Measurements from ENCODE around the gene DNAJB6. TPM values are rescaled to one million over a fixed set of nuclear protein-coding genes. Genes with fewer than 3 reads are reported as not detected.
A peak's percentile ranks its signal among the peaks of the same experiment; 100 is the strongest.

DNAJB6 gene
- total RNA-seq, 5 donors from 2014 or later (not counting 1 experiment from before 2014, with no cell fraction given), result 80.7 to 195 (median 89.1) TPM

- no peak overlapping the region for H3K27ac Mint-ChIP-seq
- CTCF ChIA-PET, result no interaction called here
- WGBS (ENCODE audit: insufficient coverage), result 94% methylated on average over 9 of the region's 12 CpGs
- H3K27me3 Mint-ChIP-seq, result no peaks in the 10 kb centered on the region
- ATAC-seq (replicated peaks in 1 of 4), result no peak
- Histone ChIP-seq H3K36me3 (ENCODE audit: control insufficient read depth in 2 of 2, extremely low read depth in 1 of 2, insufficient read depth in 1 of 2, low read length in 1 of 2) (no peaks in the 10 kb centered on the region), H3K4me3 (ENCODE audit: control insufficient read depth in 1 of 2, extremely low read depth in 1 of 2, low read length in 1 of 2) (no peak overlapping the region), H3K27me3 (replicated peaks in 1 of 2; ENCODE audit: control insufficient read depth in 2 of 2, extremely low read depth in 1 of 2, insufficient read depth in 2 of 2, low read length in 1 of 2) (peaks cover 0 to 10% of the 10 kb centered on the region in 2 experiments), H3K4me1 (ENCODE audit: control insufficient read depth in 1 of 2, extremely low read depth in 1 of 2, insufficient read depth in 2 of 2, low read length in 2 of 2) (peaks cover 0 to 18% of the 10 kb centered on the region in 2 experiments), H3K9me3 (no peaks in the 10 kb centered on the region), H3K27ac (ENCODE audit: low read length) (no peak overlapping the region)
- H3K4me3 Mint-ChIP-seq, result no peak overlapping the region
- peaks cover 0 to 14% (median 13%) of the 10 kb centered on the region in 3 donors for H3K4me1 Mint-ChIP-seq
- POLR2A ChIA-PET, result no interaction called here
- no peaks in the 10 kb centered on the region for H3K36me3 Mint-ChIP-seq
- DNase-seq, result no peak
- H3K9me3 Mint-ChIP-seq, result no peaks in the 10 kb centered on the region
These were observed 41.5 kb upstream of the DNAJB6 start for GRCh38 chr7:157295338-157295737.

- H3K4me1 ChIP-seq (ENCODE audit: control insufficient read depth in 1 of 2, extremely low read depth in 1 of 2, insufficient read depth in 2 of 2, low read length in 2 of 2), result peaks cover 6 to 36% of the 10 kb centered on the region in 2 experiments
- ChIA-PET POLR2A (no interaction called here), CTCF (no interaction called here)
- no peak for DNase-seq
- ATAC-seq (replicated peaks in 1 of 4), result no peak
- peaks cover 0 to 8% of the 10 kb centered on the region in 2 experiments for H3K27me3 ChIP-seq (replicated peaks in 1 of 2; ENCODE audit: control insufficient read depth in 2 of 2, extremely low read depth in 1 of 2, insufficient read depth in 2 of 2, low read length in 1 of 2)
- no peak overlapping the region for H3K4me3 Mint-ChIP-seq
- H3K4me3 ChIP-seq (ENCODE audit: control insufficient read depth in 1 of 2, extremely low read depth in 1 of 2, low read length in 1 of 2), result no peak overlapping the region
- no peaks in the 10 kb centered on the region for H3K36me3 Mint-ChIP-seq
- no peaks in the 10 kb centered on the region for H3K36me3 ChIP-seq (ENCODE audit: control insufficient read depth in 2 of 2, extremely low read depth in 1 of 2, insufficient read depth in 1 of 2, low read length in 1 of 2)
- no peak overlapping the region for H3K27ac ChIP-seq (ENCODE audit: low read length)
- H3K4me1 Mint-ChIP-seq, result peaks cover 9 to 27% (median 25%) of the 10 kb centered on the region in 3 donors
- no peak overlapping the region for H3K27ac Mint-ChIP-seq
- H3K27me3 Mint-ChIP-seq, result no peaks in the 10 kb centered on the region
- whole genome bisulfite sequencing (ENCODE audit: insufficient coverage), result 87% methylated on average over 8 of the region's 13 CpGs
- no peaks in the 10 kb centered on the region for H3K9me3 ChIP-seq
- H3K9me3 Mint-ChIP-seq, result no peaks in the 10 kb centered on the region
These were observed 39.6 kb upstream of the DNAJB6 start for GRCh38 chr7:157297185-157297584.

GRCh38 chr7:157299317-157299612 is 37.5 kb upstream of the DNAJB6 start:
- peaks cover 21 to 41% (median 40%) of the 10 kb centered on the region in 3 donors for H3K4me1 Mint-ChIP-seq

GRCh38 chr7:157299613-157300368 is 37.0 kb upstream of the DNAJB6 start:
- H3K27ac Mint-ChIP-seq, result peak overlapping the region in 1 of 2 donors; percentile 59
- CTCF ChIA-PET, result no interaction called here
- no peaks in the 10 kb centered on the region for H3K9me3 Mint-ChIP-seq
- Histone ChIP-seq H3K4me1 (ENCODE audit: control insufficient read depth in 1 of 2, extremely low read depth in 1 of 2, insufficient read depth in 2 of 2, low read length in 2 of 2) (peaks cover 9 to 50% of the 10 kb centered on the region in 2 experiments), H3K27ac (ENCODE audit: low read length) (peak overlapping the region; percentile 25), H3K27me3 (replicated peaks in 1 of 2; ENCODE audit: control insufficient read depth in 2 of 2, extremely low read depth in 1 of 2, insufficient read depth in 2 of 2, low read length in 1 of 2) (peaks cover 0 to 6% of the 10 kb centered on the region in 2 experiments), H3K4me3 (ENCODE audit: control insufficient read depth in 1 of 2, extremely low read depth in 1 of 2, low read length in 1 of 2) (no peak overlapping the region), H3K9me3 (no peaks in the 10 kb centered on the region), H3K36me3 (ENCODE audit: control insufficient read depth in 2 of 2, extremely low read depth in 1 of 2, insufficient read depth in 1 of 2, low read length in 1 of 2) (no peaks in the 10 kb centered on the region)
- POLR2A ChIA-PET, result no interaction called here
- 88% methylated on average over 26 of the region's 37 CpGs for WGBS (ENCODE audit: insufficient coverage)
- peak in 32 of 35 experiments; percentile 19 to 71 (median 36) for DNase-seq
- peak overlapping the region in 1 of 3 donors; percentile 43 for H3K4me3 Mint-ChIP-seq
- peaks cover 21 to 41% (median 40%) of the 10 kb centered on the region in 3 donors for H3K4me1 Mint-ChIP-seq
- no peaks in the 10 kb centered on the region for H3K27me3 Mint-ChIP-seq
- no peaks in the 10 kb centered on the region for H3K36me3 Mint-ChIP-seq
- ATAC-seq (replicated peaks in 1 of 4), result peak in 1 of 4 experiments; percentile 16

More at GRCh38 chr7:157299317-157299612, 37.5 kb upstream of the DNAJB6 start:
- no peak overlapping the region for H3K4me3 ChIP-seq (ENCODE audit: control insufficient read depth in 1 of 2, extremely low read depth in 1 of 2, low read length in 1 of 2)
- ChIA-PET POLR2A (no interaction called here), CTCF (no interaction called here)
- no peaks in the 10 kb centered on the region for H3K27me3 Mint-ChIP-seq
- H3K9me3 ChIP-seq, result no peaks in the 10 kb centered on the region
- peaks cover 9 to 50% of the 10 kb centered on the region in 2 experiments for H3K4me1 ChIP-seq (ENCODE audit: control insufficient read depth in 1 of 2, extremely low read depth in 1 of 2, insufficient read depth in 2 of 2, low read length in 2 of 2)
- H3K9me3 Mint-ChIP-seq, result no peaks in the 10 kb centered on the region
- peaks cover 0 to 8% of the 10 kb centered on the region in 2 experiments for H3K27me3 ChIP-seq (replicated peaks in 1 of 2; ENCODE audit: control insufficient read depth in 2 of 2, extremely low read depth in 1 of 2, insufficient read depth in 2 of 2, low read length in 1 of 2)
- H3K27ac ChIP-seq (ENCODE audit: low read length), result no peak overlapping the region
- peak overlapping the region in 1 of 2 donors; percentile 59 for H3K27ac Mint-ChIP-seq
- no peak for DNase-seq
- H3K36me3 Mint-ChIP-seq, result no peaks in the 10 kb centered on the region
- H3K4me3 Mint-ChIP-seq, result peak overlapping the region in 1 of 3 donors; percentile 43
- no peaks in the 10 kb centered on the region for H3K36me3 ChIP-seq (ENCODE audit: control insufficient read depth in 2 of 2, extremely low read depth in 1 of 2, insufficient read depth in 1 of 2, low read length in 1 of 2)
- ATAC-seq (replicated peaks in 1 of 4), result no peak
- WGBS (ENCODE audit: insufficient coverage), result 92% methylated on average over 3 of the region's 3 CpGs

GRCh38 chr7:157300369-157300825 is 36.4 kb upstream of the DNAJB6 start:
- 96% methylated on average over 22 of the region's 29 CpGs for WGBS (ENCODE audit: insufficient coverage)
- H3K4me3 Mint-ChIP-seq, result peak overlapping the region in 1 of 3 donors; percentile 69
- no peak for ATAC-seq (replicated peaks in 1 of 4)

GRCh38 chr7:157301610-157302120 is 35.1 kb upstream of the DNAJB6 start:
- H3K27ac ChIP-seq (ENCODE audit: low read length), result peak overlapping the region; percentile 96
- H3K27me3 ChIP-seq (replicated peaks in 1 of 2; ENCODE audit: control insufficient read depth in 2 of 2, extremely low read depth in 1 of 2, insufficient read depth in 2 of 2, low read length in 1 of 2), result no peaks in the 10 kb centered on the region
- ChIA-PET POLR2A (no interaction called here), CTCF (no interaction called here)
- H3K9me3 Mint-ChIP-seq, result no peaks in the 10 kb centered on the region
- H3K4me3 ChIP-seq (ENCODE audit: control insufficient read depth in 1 of 2, extremely low read depth in 1 of 2, low read length in 1 of 2), result peak overlapping the region in 1 of 2 donors; percentile 37
- no peaks in the 10 kb centered on the region for H3K9me3 ChIP-seq
- WGBS (ENCODE audit: insufficient coverage), result 67% methylated on average over 10 of the region's 10 CpGs
- H3K36me3 ChIP-seq (ENCODE audit: control insufficient read depth in 2 of 2, extremely low read depth in 1 of 2, insufficient read depth in 1 of 2, low read length in 1 of 2), result no peaks in the 10 kb centered on the region
- H3K4me1 Mint-ChIP-seq, result peaks cover 23 to 43% (median 41%) of the 10 kb centered on the region in 3 donors
- no peaks in the 10 kb centered on the region for H3K27me3 Mint-ChIP-seq
- H3K27ac Mint-ChIP-seq, result peak overlapping the region; percentile 91 to 92
- peak overlapping the region; percentile 60 to 69 (median 65) for H3K4me3 Mint-ChIP-seq
- no peak for ATAC-seq (replicated peaks in 1 of 4)
- H3K4me1 ChIP-seq (ENCODE audit: control insufficient read depth in 1 of 2, extremely low read depth in 1 of 2, insufficient read depth in 2 of 2, low read length in 2 of 2), result peaks cover 9 to 56% of the 10 kb centered on the region in 2 experiments
- no peak for DNase-seq
- H3K36me3 Mint-ChIP-seq, result no peaks in the 10 kb centered on the region

More at GRCh38 chr7:157300369-157300825, 36.4 kb upstream of the DNAJB6 start:
- ChIA-PET POLR2A (interaction anchor here in 1 of 2 donors (0.6 kb wide), 1 partner anchor 82 kb away, joined by 3 read pairs; no protein-coding TSS in a partner anchor), CTCF (no interaction called here)
- DNase-seq, result no peak
- peaks cover 9 to 50% of the 10 kb centered on the region in 2 experiments for H3K4me1 ChIP-seq (ENCODE audit: control insufficient read depth in 1 of 2, extremely low read depth in 1 of 2, insufficient read depth in 2 of 2, low read length in 2 of 2)
- H3K27ac ChIP-seq (ENCODE audit: low read length), result peak overlapping the region; percentile 96
- Mint-ChIP-seq H3K27ac (peak overlapping the region in 1 of 2 donors; percentile 57), H3K27me3 (no peaks in the 10 kb centered on the region), H3K9me3 (no peaks in the 10 kb centered on the region), H3K36me3 (no peaks in the 10 kb centered on the region), H3K4me1 (peaks cover 21 to 41% (median 40%) of the 10 kb centered on the region in 3 donors)
- no peaks in the 10 kb centered on the region for H3K9me3 ChIP-seq
- no peak overlapping the region for H3K4me3 ChIP-seq (ENCODE audit: control insufficient read depth in 1 of 2, extremely low read depth in 1 of 2, low read length in 1 of 2)
- H3K27me3 ChIP-seq (replicated peaks in 1 of 2; ENCODE audit: control insufficient read depth in 2 of 2, extremely low read depth in 1 of 2, insufficient read depth in 2 of 2, low read length in 1 of 2), result peaks cover 0 to 2% of the 10 kb centered on the region in 2 experiments
- H3K36me3 ChIP-seq (ENCODE audit: control insufficient read depth in 2 of 2, extremely low read depth in 1 of 2, insufficient read depth in 1 of 2, low read length in 1 of 2), result no peaks in the 10 kb centered on the region

Measured in T-cell (primary cell).